Muscle of leg (tissue), 11 donors: Measurements from ENCODE around the gene HDAC9. TPM values are rescaled to one million over a fixed set of nuclear protein-coding genes. Genes with fewer than 3 reads are reported as not detected.
"Not testable (repeated sequence)": the region's sequence is repeated elsewhere in the genome, so short reads cannot be mapped to it uniquely, and the experiment has no call there.

Experiments used
- DNase-seq: peaks from one replicate; pipeline ENCODE4 v3.0.0; 2013
- H3K27ac ChIP-seq: one replicate; pipeline ENCODE4 v1.5.1; 2013; ENCODE audit warnings: mild to moderate bottlenecking, low read length, control low read depth
- H3K27me3 ChIP-seq: one replicate; pipeline ENCODE4 v1.6.1; 2013; ENCODE audit warnings: low read length; ENCODE audit not compliant: control insufficient read depth, insufficient read depth
- H3K36me3 ChIP-seq: one replicate; pipeline ENCODE4 v1.6.1; 2013; ENCODE audit warnings: low read length; ENCODE audit not compliant: control insufficient read depth, insufficient read depth
- H3K4me1 ChIP-seq: one replicate; pipeline ENCODE4 v1.6.1; 2013; ENCODE audit warnings: low read length; ENCODE audit not compliant: control insufficient read depth, insufficient read depth
- H3K4me3 ChIP-seq: one replicate; pipeline ENCODE4 v1.5.1; 2013; ENCODE audit warnings: low read length, control low read depth
- H3K9me3 ChIP-seq: replicated peaks from 2 replicates; pipeline ENCODE4 v1.6.1; 2013; ENCODE audit warnings: low read depth, low read length; ENCODE audit not compliant: control insufficient read depth
- WGBS: methylation state at CpG from one replicate; pipeline ENCODE4 v1.1.5; 2013; ENCODE audit warnings: missing lambda C conversion rate; ENCODE audit not compliant: insufficient coverage; 5-methylcytosine and 5-hydroxymethylcytosine counted together
- polyA plus RNA-seq, 8 donors: library from polyadenylated mRNA; unstranded; fragments of 120-200 nt; gene quantifications; one replicate each; pipeline versions ENCODE4 v1.2.1 to v1.2.3, GENCODE V29; 2013; ENCODE audit warnings: inconsistent platforms in 1 of 8, low replicate concordance in 1 of 8; ENCODE audit not compliant: insufficient read length in 8 of 8, insufficient read depth in 1 of 8
- total RNA-seq: library from RNA; stranded (reverse); fragments of 120-200 nt; gene quantifications from one replicate; pipeline ENCODE4 v1.2.4, GENCODE V29; 2013

Gene HDAC9
- total and polyA plus RNA-seq, 9 donors: 11.9 to 38.2 (median 21.2) TPM

GRCh38 chr7:18960725-18961124 is 465.2 kb downstream of the HDAC9 start:
- no peaks in the 10 kb centered on the region for H3K27me3 ChIP-seq
- DNase-seq: peak; percentile 21
- 21% methylated on average over 2 of the region's 4 CpGs for WGBS

GRCh38 chr7:18962031-18962430 is 466.5 kb downstream of the HDAC9 start:
- no peaks in the 10 kb centered on the region for H3K27me3 ChIP-seq
- H3K27ac ChIP-seq: no peak overlapping the region
- H3K9me3 ChIP-seq: no peaks in the 10 kb centered on the region
- H3K4me1 ChIP-seq: no peaks in the 10 kb centered on the region
- WGBS: no CpG with 5 or more reads among the region's 4 CpGs
- DNase-seq: no peak
- H3K36me3 ChIP-seq: no peaks in the 10 kb centered on the region
- no peak overlapping the region for H3K4me3 ChIP-seq

More at GRCh38 chr7:18960725-18961124, 465.2 kb downstream of the HDAC9 start:
- Histone ChIP-seq H3K4me1 (no peaks in the 10 kb centered on the region), H3K36me3 (no peaks in the 10 kb centered on the region), H3K27ac (no peak overlapping the region), H3K4me3 (no peak overlapping the region), H3K9me3 (no peaks in the 10 kb centered on the region)

GRCh38 chr7:18965657-18966056 is 470.1 kb downstream of the HDAC9 start:
- Histone ChIP-seq H3K27me3 (no peaks in the 10 kb centered on the region), H3K4me1 (no peaks in the 10 kb centered on the region), H3K27ac (no peak overlapping the region), H3K4me3 (no peak overlapping the region), H3K36me3 (no peaks in the 10 kb centered on the region), H3K9me3 (no peaks in the 10 kb centered on the region)
- 86% methylated on average over 1 of the region's 3 CpGs for WGBS
- DNase-seq: no peak

- H3K4me1 ChIP-seq, DNase-seq, H3K9me3 ChIP-seq, H3K36me3 ChIP-seq, H3K4me3 ChIP-seq, H3K27ac ChIP-seq, H3K27me3 ChIP-seq: not testable (repeated sequence)
- 92% methylated on average over 6 of the region's 16 CpGs for WGBS
Observed at GRCh38 chr7:18967755-18968154, 472.2 kb downstream of the HDAC9 start.

GRCh38 chr7:18971839-18972238 is 476.3 kb downstream of the HDAC9 start:
- Histone ChIP-seq H3K4me1 (peaks cover 2% of the 10 kb centered on the region), H3K27me3 (no peaks in the 10 kb centered on the region), H3K36me3 (no peaks in the 10 kb centered on the region), H3K9me3 (no peaks in the 10 kb centered on the region), H3K4me3 (no peak overlapping the region), H3K27ac (no peak overlapping the region)
- no CpG with 5 or more reads among the region's 1 CpG for WGBS
- no peak for DNase-seq

- H3K27me3 ChIP-seq: no peaks in the 10 kb centered on the region
- no peaks in the 10 kb centered on the region for H3K9me3 ChIP-seq
- H3K4me1 ChIP-seq: peaks cover 2% of the 10 kb centered on the region
- H3K36me3 ChIP-seq: no peaks in the 10 kb centered on the region
- whole genome bisulfite sequencing: 90% methylated on average over 1 of the region's 1 CpG
- no peak overlapping the region for H3K4me3 ChIP-seq
- no peak overlapping the region for H3K27ac ChIP-seq
- peak; percentile 28 for DNase-seq
Observed at GRCh38 chr7:18974803-18975202, 479.3 kb downstream of the HDAC9 start.

GRCh38 chr7:18975276-18975675 is 479.7 kb downstream of the HDAC9 start:
- Histone ChIP-seq H3K27me3 (no peaks in the 10 kb centered on the region), H3K4me3 (no peak overlapping the region), H3K27ac (no peak overlapping the region), H3K4me1 (peaks cover 2% of the 10 kb centered on the region), H3K36me3 (no peaks in the 10 kb centered on the region), H3K9me3 (no peaks in the 10 kb centered on the region)
- DNase-seq: no peak
- 0% methylated on average over 1 of the region's 3 CpGs for WGBS

GRCh38 chr7:18975689-18976280 is 480.2 kb downstream of the HDAC9 start:
- 87% methylated on average over 5 of the region's 9 CpGs for WGBS
- H3K4me3 ChIP-seq: no peak overlapping the region
- no peaks in the 10 kb centered on the region for H3K27me3 ChIP-seq

GRCh38 chr7:18976715-18977471 is 481.3 kb downstream of the HDAC9 start:
- no peaks in the 10 kb centered on the region for H3K9me3 ChIP-seq
- DNase-seq: peak; percentile 61
- WGBS: 33% methylated on average over 1 of the region's 6 CpGs
- no peak overlapping the region for H3K4me3 ChIP-seq
- H3K4me1 ChIP-seq: peaks cover 2% of the 10 kb centered on the region
- no peaks in the 10 kb centered on the region for H3K27me3 ChIP-seq
- H3K27ac ChIP-seq: no peak overlapping the region
- no peaks in the 10 kb centered on the region for H3K36me3 ChIP-seq

More at GRCh38 chr7:18975689-18976280, 480.2 kb downstream of the HDAC9 start:
- no peaks in the 10 kb centered on the region for H3K36me3 ChIP-seq
- peaks cover 2% of the 10 kb centered on the region for H3K4me1 ChIP-seq
- DNase-seq: no peak
- no peak overlapping the region for H3K27ac ChIP-seq
- no peaks in the 10 kb centered on the region for H3K9me3 ChIP-seq

GRCh38 chr7:18978108-18978495 is 482.6 kb downstream of the HDAC9 start:
- no CpG with 5 or more reads among the region's 2 CpGs for WGBS
- Histone ChIP-seq H3K4me1 (peaks cover 2% of the 10 kb centered on the region), H3K27me3 (no peaks in the 10 kb centered on the region), H3K36me3 (no peaks in the 10 kb centered on the region), H3K4me3 (no peak overlapping the region), H3K9me3 (no peaks in the 10 kb centered on the region), H3K27ac (peak overlapping the region; percentile 21)
- DNase-seq: peak; percentile 79
